Smooth muscle cell (in vitro differentiated cells): ENCODE measurements around the gene KCNIP2. TPM values are rescaled to one million over a fixed set of nuclear protein-coding genes. Genes with fewer than 3 reads are reported as not detected.

ENCODE experiments used
- DNase-seq: peaks from one replicate; lab custom pipeline; 2025; ENCODE audit not compliant: unreplicated experiment; lab: John Stamatoyannopoulos, UW
- H2AFZ ChIP-seq: fragments of 200-600 bp; sonication (generic); 2 replicates; pipeline ENCODE4 v1.6.0; 2016; ENCODE audit warnings: antibody characterized with exemption, low read depth, mild to moderate bottlenecking
- H3F3A ChIP-seq: fragments of 200-600 bp; sonication (generic); 2 replicates; pipeline ENCODE4 v1.6.0; 2017; ENCODE audit warnings: antibody characterized with exemption, low read depth
- H3K27ac ChIP-seq: fragments of 200-600 bp; sonication (generic); 2 replicates; pipeline ENCODE4 v1.5.1; 2016; ENCODE audit warnings: low read depth, mild to moderate bottlenecking
- H3K27me3 ChIP-seq: fragments of 200-600 bp; sonication (generic); 2 replicates; pipeline ENCODE4 v1.6.1; 2016; ENCODE audit warnings: low read depth, mild to moderate bottlenecking
- H3K36me3 ChIP-seq: fragments of 200-600 bp; sonication (generic); 2 replicates; pipeline ENCODE4 v1.5.1; 2016; ENCODE audit warnings: low read depth
- H3K4me1 ChIP-seq: fragments of 200-600 bp; sonication (generic); 2 replicates; pipeline ENCODE4 v1.5.1; 2016; ENCODE audit warnings: low read depth
- H3K4me2 ChIP-seq: fragments of 200-600 bp; sonication (generic); 2 replicates; pipeline ENCODE4 v1.6.0; 2016; ENCODE audit warnings: mild to moderate bottlenecking
- H3K4me3 ChIP-seq: fragments of 200-600 bp; sonication (generic); 2 replicates; pipeline ENCODE4 v1.5.1; 2016; ENCODE audit warnings: mild to moderate bottlenecking
- H3K79me2 ChIP-seq: fragments of 200-600 bp; sonication (generic); 2 replicates; pipeline ENCODE4 v1.6.0; 2016; ENCODE audit warnings: low read depth, mild to moderate bottlenecking
- H3K9ac ChIP-seq: fragments of 200-600 bp; sonication (generic); 2 replicates; pipeline ENCODE4 v1.6.0; 2016; ENCODE audit warnings: low read depth
- H3K9me3 ChIP-seq: fragments of 200-600 bp; sonication (generic); replicated peaks from 2 replicates; pipeline ENCODE4 v1.5.1; 2016; ENCODE audit warnings: low read depth
- H4K20me1 ChIP-seq: fragments of 200-600 bp; sonication (generic); 2 replicates; pipeline ENCODE4 v1.6.0; 2016; ENCODE audit warnings: low read depth
- CTCF ChIP-seq: fragments of 200-600 bp; sonication (generic); IDR thresholded peaks from 2 replicates; pipeline ENCODE4 v1.5.1; 2017; ENCODE audit warnings: borderline replicate concordance, mild to moderate bottlenecking, antibody characterized with exemption; ENCODE audit not compliant: insufficient read depth, poor library complexity, severe bottlenecking
- WGBS: methylation state at CpG from one replicate; pipeline ENCODE4 v1.1.7; 2016; ENCODE audit warnings: low lambda C conversion rate; 5-methylcytosine and 5-hydroxymethylcytosine counted together
- polyA plus RNA-seq: library from polyadenylated mRNA; unstranded; fragments of >200 nt; fragmentation: Nextera tagmentation; extraction: Ambion mirVana; gene quantifications from 2 replicates; pipeline ENCODE4 v1.2.1, GENCODE V29; 2016
- total RNA-seq: library from RNA; depleted of rRNA; stranded (reverse); fragments of >200 nt; gene quantifications from 2 replicates; pipeline ENCODE4 v1.2.3, GENCODE V29; 2014

Gene KCNIP2
- total and polyA plus RNA-seq, 2 experiments from 2014 or later, result 0.87 to 3.9 TPM

GRCh38 chr10:101830322-101831168, 13.1 kb downstream of the KCNIP2 start:
- Histone ChIP-seq H3K9ac (no peak overlapping the region), H3K36me3 (no peaks in the 10 kb centered on the region), H3K27me3 (no peaks in the 10 kb centered on the region), H4K20me1 (no peaks in the 10 kb centered on the region), H3K4me1 (peaks cover 10% of the 10 kb centered on the region), H3K9me3 (no peaks in the 10 kb centered on the region), H3K4me3 (peak overlapping the region; percentile 56), H2AFZ (no peak overlapping the region), H3K27ac (peak overlapping the region; percentile 20), H3K4me2 (peak overlapping the region; percentile 82), H3F3A (no peaks in the 10 kb centered on the region), H3K79me2 (no peaks in the 10 kb centered on the region)
- DNase-seq, result peak; percentile 99
- 3% methylated on average over 50 of the region's 56 CpGs for WGBS
- TF ChIP-seq CTCF, result no peak

GRCh38 chr10:101829561-101830315, 13.9 kb downstream of the KCNIP2 start:
- Histone ChIP-seq H4K20me1 (no peaks in the 10 kb centered on the region), H3K4me3 (peak overlapping the region; percentile 56), H3K4me2 (peak overlapping the region; percentile 82), H3K27ac (peak overlapping the region; percentile 20), H3K4me1 (peaks cover 10% of the 10 kb centered on the region), H3K36me3 (no peaks in the 10 kb centered on the region), H3F3A (no peaks in the 10 kb centered on the region), H3K79me2 (no peaks in the 10 kb centered on the region), H3K9me3 (no peaks in the 10 kb centered on the region), H2AFZ (no peak overlapping the region), H3K9ac (no peak overlapping the region), H3K27me3 (no peaks in the 10 kb centered on the region)
- DNase-seq, result peak; percentile 34
- TF ChIP-seq CTCF, result no peak
- WGBS, result 22% methylated on average over 13 of the region's 31 CpGs

- Histone ChIP-seq H3K27ac (no peak overlapping the region), H3K27me3 (no peaks in the 10 kb centered on the region), H3K4me1 (peaks cover 10% of the 10 kb centered on the region), H3F3A (no peaks in the 10 kb centered on the region), H3K9ac (no peak overlapping the region), H3K9me3 (no peaks in the 10 kb centered on the region), H3K4me3 (peak overlapping the region; percentile 26), H3K79me2 (no peaks in the 10 kb centered on the region), H3K36me3 (no peaks in the 10 kb centered on the region), H3K4me2 (peak overlapping the region; percentile 78), H4K20me1 (no peaks in the 10 kb centered on the region), H2AFZ (no peak overlapping the region)
- no peak for TF ChIP-seq CTCF
- DNase-seq, result no peak
- WGBS, result 69% methylated on average over 32 of the region's 39 CpGs
Measured at GRCh38 chr10:101828766-101829551, 14.6 kb downstream of the KCNIP2 start.
